SK-N-SH (cell line): ENCODE measurements around the gene MAP1LC3A. TPM values are rescaled to one million over a fixed set of nuclear protein-coding genes. Genes with fewer than 3 reads are reported as not detected.

Experiments
- CTCF ChIA-PET: fragments of 300-600, 350-600 bp; formaldehyde crosslinking; extraction: SDS; loops from one replicate; lab custom pipeline; 2021; lab: Yijun Ruan, JAX
- POLR2A ChIA-PET: fragments of 350-600 bp; sonication (Branson Sonifier 250); formaldehyde crosslinking; extraction: SDS; loops from one replicate; lab custom pipeline; 2020; ENCODE audit warnings: antibody characterized with exemption, inconsistent platforms; lab: Yijun Ruan, JAX
- DNase-seq: peaks from one replicate; pipeline ENCODE4 v3.0.0; 2012
- H2AFZ ChIP-seq: fragments of 200-600 bp; sonication (generic); 2 replicates; pipeline ENCODE4 v1.8.1; 2016; ENCODE audit warnings: antibody characterized with exemption, mild to moderate bottlenecking, low read depth
- H3F3A ChIP-seq: fragments of 200-600 bp; sonication (generic); replicated peaks from 2 replicates; pipeline ENCODE3; 2016; ENCODE audit warnings: antibody characterized with exemption, mild to moderate bottlenecking; ENCODE audit not compliant: insufficient read depth
- H3K27ac ChIP-seq, 2 experiments: fragments of 200-500 bp in 1 of 2; fragments of 200-600 bp in 1 of 2; sonication (Bioruptor generic) in 1 of 2; sonication (generic), shearing (Covaris generic) in 1 of 2; 2 replicates each; pipeline versions ENCODE4 v1.5.1 to v1.6.1; 2014 to 2016; ENCODE audit warnings: low read depth in 2 of 2, inconsistent platforms in 1 of 2, low read length in 1 of 2, mild to moderate bottlenecking in 1 of 2, mixed read lengths in 1 of 2
- H3K27me3 ChIP-seq: fragments of 200-600 bp; sonication (generic), shearing (Covaris generic); 2 replicates; pipeline ENCODE4 v1.6.1; 2016; ENCODE audit warnings: mixed run types; ENCODE audit not compliant: insufficient read depth
- H3K36me3 ChIP-seq, 2 experiments: fragments of 200-500 bp in 1 of 2; fragments of 200-600 bp in 1 of 2; sonication (Bioruptor generic) in 1 of 2; sonication (generic) in 1 of 2; replicated peaks in 1 of 2; 2 replicates each; pipeline versions ENCODE3 to v1.5.1; 2014 to 2016; ENCODE audit warnings: low read length in 1 of 2, mild to moderate bottlenecking in 1 of 2; ENCODE audit not compliant: insufficient read depth in 2 of 2, control insufficient read depth in 1 of 2
- H3K4me1 ChIP-seq, 2 experiments: fragments of 200-500 bp in 1 of 2; fragments of 200-600 bp in 1 of 2; sonication (Bioruptor generic) in 1 of 2; sonication (generic), shearing (Covaris generic) in 1 of 2; 2 replicates each; pipeline versions ENCODE4 v1.5.1 to v1.6.1; 2014 to 2016; ENCODE audit warnings: low read depth in 1 of 2, low read length in 1 of 2, mixed run types in 1 of 2; ENCODE audit not compliant: insufficient read depth in 2 of 2, control insufficient read depth in 1 of 2
- H3K4me2 ChIP-seq: fragments of 200-600 bp; sonication (generic), shearing (Covaris generic); 2 replicates; pipeline ENCODE4 v1.6.1; 2017; ENCODE audit warnings: mixed run types
- H3K4me3 ChIP-seq, 2 experiments: fragments of 200-500 bp in 1 of 2; fragments of 200-600 bp in 1 of 2; sonication (Bioruptor generic) in 1 of 2; sonication (generic), shearing (Covaris generic) in 1 of 2; 2 replicates each; pipeline versions ENCODE4 v1.5.1 to v1.8.1; 2014 to 2016; ENCODE audit warnings: low read depth in 2 of 2, inconsistent platforms in 1 of 2, low read length in 1 of 2, mild to moderate bottlenecking in 1 of 2, mixed read lengths in 1 of 2, moderate library complexity in 1 of 2
- H3K79me2 ChIP-seq: fragments of 200-600 bp; sonication (generic); 2 replicates; pipeline ENCODE4 v1.8.1; 2017; ENCODE audit warnings: mild to moderate bottlenecking; ENCODE audit not compliant: insufficient read depth
- H3K9ac ChIP-seq: fragments of 200-600 bp; sonication (generic); 2 replicates; pipeline ENCODE4 v1.6.1; 2017; ENCODE audit warnings: mixed run types
- H3K9me2 ChIP-seq: fragments of 200-600 bp; sonication (generic); 2 replicates; pipeline ENCODE4 v1.6.1; 2017; ENCODE audit warnings: mixed run types
- H3K9me3 ChIP-seq: fragments of 200-600 bp; sonication (generic); 2 replicates; pipeline ENCODE4 v1.6.1; 2017; ENCODE audit warnings: mixed run types, mild to moderate bottlenecking, moderate library complexity
- H4K20me1 ChIP-seq: fragments of 200-600 bp; sonication (generic); 2 replicates; pipeline ENCODE4 v1.6.1; 2017; ENCODE audit warnings: mild to moderate bottlenecking, mixed run types; ENCODE audit not compliant: insufficient read depth
- ELF1 ChIP-seq: IDR thresholded peaks from 2 replicates; pipeline ENCODE4 v1.4.0; 2012
- EZH2phosphoT487 ChIP-seq: fragments of 200-600 bp; sonication (generic); IDR thresholded peaks from 2 replicates; pipeline ENCODE4 v1.6.1; 2017; ENCODE audit warnings: low read depth, mixed run types, mild to moderate bottlenecking, antibody characterized with exemption, moderate library complexity, borderline replicate concordance
- FOXM1 ChIP-seq: IDR thresholded peaks from 2 replicates; pipeline ENCODE4 v1.4.0; 2012; ENCODE audit warnings: low read depth, mild to moderate bottlenecking
- GABPA ChIP-seq: IDR thresholded peaks from 2 replicates; pipeline ENCODE4 v1.4.0; 2012; ENCODE audit warnings: low read depth, mild to moderate bottlenecking
- JUND ChIP-seq: IDR thresholded peaks from 2 replicates; pipeline ENCODE4 v1.4.0; 2012
- MXI1 ChIP-seq: IDR thresholded peaks from 2 replicates; pipeline ENCODE4 v1.6.1; 2012; ENCODE audit warnings: mild to moderate bottlenecking, low read depth, low read length, improper control_type of control experiment
- NFIC ChIP-seq: IDR thresholded peaks from 2 replicates; pipeline ENCODE4 v1.4.0; 2012; ENCODE audit warnings: borderline replicate concordance
- NRF1 ChIP-seq: IDR thresholded peaks from 2 replicates; pipeline ENCODE4 v1.6.1; 2012; ENCODE audit warnings: low read depth, mild to moderate bottlenecking, low read length
- POLR2AphosphoS5 ChIP-seq: IDR thresholded peaks from 2 replicates; pipeline ENCODE4 v1.6.1; 2012; ENCODE audit warnings: low read depth, low read length
- RAD21 ChIP-seq: IDR thresholded peaks from 2 replicates; pipeline ENCODE4 v1.6.1; 2012; ENCODE audit warnings: mild to moderate bottlenecking, low read length
- RCOR1 ChIP-seq: fragments of 150-350 bp; IDR thresholded peaks from 2 replicates; pipeline ENCODE4 v1.6.1; 2017; ENCODE audit warnings: antibody characterized with exemption, low read length
- RXRA ChIP-seq: IDR thresholded peaks from 2 replicates; pipeline ENCODE4 v1.4.0; 2012; ENCODE audit warnings: low read depth, mild to moderate bottlenecking, borderline replicate concordance
- SIN3A ChIP-seq: IDR thresholded peaks from 2 replicates; pipeline ENCODE4 v1.6.1; 2012; ENCODE audit warnings: low read depth, mild to moderate bottlenecking, low read length, moderate library complexity, borderline replicate concordance
- SMC3 ChIP-seq: IDR thresholded peaks from 2 replicates; pipeline ENCODE4 v1.6.1; 2012; ENCODE audit warnings: low read depth, low read length, improper control_type of control experiment
- TCF12 ChIP-seq: IDR thresholded peaks from 2 replicates; pipeline ENCODE4 v1.4.0; 2012
- YY1 ChIP-seq: IDR thresholded peaks from 2 replicates; pipeline ENCODE4 v1.4.0; 2012; ENCODE audit warnings: low read depth, mild to moderate bottlenecking
- WGBS: methylation state at CpG from one replicate; pipeline ENCODE4 v1.1.6; 2017; ENCODE audit warnings: low lambda C conversion rate; 5-methylcytosine and 5-hydroxymethylcytosine counted together
- polyA plus RNA-seq, 3 experiments: library from polyadenylated mRNA; depleted of rRNA; stranded (reverse); fragments of >200 nt; gene quantifications; 2 replicates each; pipeline ENCODE4 v1.2.3, GENCODE V29; 2012
- TF ChIP-seq, protein P1 (sequence below): fragments of 150-350 bp; IDR thresholded peaks from 2 replicates; pipeline ENCODE4 v1.6.1; 2016; ENCODE audit warnings: mild to moderate bottlenecking, low read depth, low read length
- TF ChIP-seq, protein P2 (sequence below): IDR thresholded peaks from 2 replicates; pipeline ENCODE4 v1.6.1; 2012; ENCODE audit warnings: mild to moderate bottlenecking, low read depth, low read length, moderate library complexity
- TF ChIP-seq, protein P3 (sequence below): IDR thresholded peaks from 2 replicates; pipeline ENCODE4 v1.4.0; 2012; ENCODE audit warnings: low read depth, borderline replicate concordance

Gene MAP1LC3A
- polyA plus RNA-seq, 1 of the 3 experiments (the other 2 are of a cell fraction): 24.9 TPM

DNA sequence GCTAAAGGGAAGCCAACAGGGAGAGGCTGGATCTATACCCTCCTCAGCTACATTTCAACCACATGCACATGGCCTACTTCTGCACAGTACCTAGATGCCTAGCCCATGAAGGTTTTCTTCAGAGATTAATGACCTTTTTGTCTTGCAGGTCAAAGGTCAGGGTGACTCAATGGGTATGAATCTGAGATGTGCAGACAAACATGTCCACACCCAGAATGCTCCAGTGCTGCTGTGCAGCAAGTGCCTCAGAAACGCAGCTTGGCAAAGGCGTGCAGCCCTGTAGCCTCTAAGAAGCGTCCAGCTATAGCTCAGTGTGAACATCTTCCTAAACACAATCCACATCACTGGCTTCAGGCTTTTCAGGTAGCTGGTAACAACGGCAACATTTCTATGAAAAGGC, 24.4 kb downstream of the MAP1LC3A start:
- no peak overlapping the region for H3K4me3 ChIP-seq
- no peaks in the 10 kb centered on the region for H3K79me2 ChIP-seq
- no peaks in the 10 kb centered on the region for H4K20me1 ChIP-seq
- ChIA-PET POLR2A (interaction anchor here (1.0 kb wide), 1 partner anchor 25 kb away, joined by 5 read pairs; the partner anchor contains the start of gene MAP1LC3A), CTCF (interaction anchor here (0.9 to 1.2 kb wide), 3 partner anchors 122 to 326 kb away, joined by 3 to 4 read pairs (median 3); no protein-coding TSS in a partner anchor)
- no peak overlapping the region for H2AFZ ChIP-seq
- no peak overlapping the region for H3K4me2 ChIP-seq
- H3K27me3 ChIP-seq: no peaks in the 10 kb centered on the region
- H3K36me3 ChIP-seq: peaks cover 0 to 2% of the 10 kb centered on the region in 2 experiments
- WGBS: 84% methylated on average over 4 of the region's 4 CpGs
- H3K27ac ChIP-seq: no peak overlapping the region
- no peak for TF ChIP-seq NFIC
- TF ChIP-seq GABPA: no peak
- TF ChIP-seq ELF1: no peak
- H3K9ac ChIP-seq: no peak overlapping the region
- DNase-seq: no peak
- no peaks in the 10 kb centered on the region for H3F3A ChIP-seq
- no peaks in the 10 kb centered on the region for H3K9me3 ChIP-seq
- no peaks in the 10 kb centered on the region for H3K9me2 ChIP-seq
- peaks cover 0 to 15% of the 10 kb centered on the region in 2 experiments; a peak in 3 of 4 replicates for H3K4me1 ChIP-seq

DNA sequence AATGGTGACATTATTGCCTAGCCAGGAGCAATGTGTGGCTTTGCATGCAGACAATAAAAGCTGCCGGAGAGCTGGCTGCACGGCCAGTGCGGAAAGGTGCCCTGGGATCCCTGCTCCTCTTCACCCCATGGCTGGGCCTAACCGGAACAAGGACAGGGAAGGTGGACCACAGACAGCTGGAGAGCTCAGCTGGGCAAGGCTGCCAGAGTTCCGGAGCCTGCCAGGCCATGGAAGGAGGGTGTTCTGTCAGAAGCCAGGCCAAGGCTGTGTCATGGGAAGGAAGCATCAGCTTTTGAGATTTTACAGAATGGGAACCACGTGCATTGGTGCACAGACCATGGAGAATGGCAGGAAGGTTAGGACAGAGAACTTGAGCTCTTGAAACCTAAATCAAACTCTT, 25.0 kb downstream of the MAP1LC3A start:
- Histone ChIP-seq H3K4me1 (peaks cover 0 to 15% of the 10 kb centered on the region in 2 experiments; a peak in 3 of 4 replicates), H3K79me2 (no peaks in the 10 kb centered on the region), H3K27ac (no peak overlapping the region), H3K9me2 (no peaks in the 10 kb centered on the region), H3K4me3 (no peak overlapping the region), H3K4me2 (no peak overlapping the region), H3K9ac (no peak overlapping the region), H3F3A (no peaks in the 10 kb centered on the region), H3K36me3 (peaks cover 0 to 2% of the 10 kb centered on the region in 2 experiments), H3K9me3 (no peaks in the 10 kb centered on the region), H4K20me1 (no peaks in the 10 kb centered on the region), H2AFZ (no peak overlapping the region), H3K27me3 (no peaks in the 10 kb centered on the region)
- POLR2A ChIA-PET: no interaction called here
- CTCF ChIA-PET: interaction anchor here (0.8 to 1.2 kb wide), 3 partner anchors 19 to 271 kb away, joined by 3 to 4 read pairs (median 4); no protein-coding TSS in a partner anchor
- no peak for DNase-seq
- WGBS: 100% methylated on average over 6 of the region's 6 CpGs
- no peak for TF ChIP-seq RAD21
- no peak for TF ChIP-seq EZH2phosphoT487
- no peak for TF ChIP-seq JUND
- TF ChIP-seq, protein P1, sequence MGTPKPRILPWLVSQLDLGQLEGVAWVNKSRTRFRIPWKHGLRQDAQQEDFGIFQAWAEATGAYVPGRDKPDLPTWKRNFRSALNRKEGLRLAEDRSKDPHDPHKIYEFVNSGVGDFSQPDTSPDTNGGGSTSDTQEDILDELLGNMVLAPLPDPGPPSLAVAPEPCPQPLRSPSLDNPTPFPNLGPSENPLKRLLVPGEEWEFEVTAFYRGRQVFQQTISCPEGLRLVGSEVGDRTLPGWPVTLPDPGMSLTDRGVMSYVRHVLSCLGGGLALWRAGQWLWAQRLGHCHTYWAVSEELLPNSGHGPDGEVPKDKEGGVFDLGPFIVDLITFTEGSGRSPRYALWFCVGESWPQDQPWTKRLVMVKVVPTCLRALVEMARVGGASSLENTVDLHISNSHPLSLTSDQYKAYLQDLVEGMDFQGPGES: no peak
- no peak for TF ChIP-seq SMC3

DNA sequence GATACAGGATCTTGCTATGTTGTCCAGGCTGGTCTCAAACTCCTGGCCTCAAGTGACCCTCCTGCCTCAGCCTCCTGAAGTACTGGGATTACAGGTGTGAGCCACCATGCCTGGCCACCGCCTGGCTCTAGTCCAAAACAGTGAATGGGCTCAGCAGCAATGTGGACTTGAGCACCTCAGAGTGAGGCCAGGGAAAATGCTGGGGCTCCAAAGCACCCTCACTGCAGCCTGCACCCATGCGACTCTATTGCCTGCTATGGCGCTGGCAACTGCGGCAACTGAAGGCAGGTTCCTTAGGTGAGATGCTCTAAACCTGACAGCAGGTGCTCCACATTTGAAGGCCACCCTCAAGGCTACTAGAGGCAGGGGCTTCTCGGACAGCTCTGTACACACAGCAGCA, 26.5 kb downstream of the MAP1LC3A start:
- H3K27me3 ChIP-seq: no peaks in the 10 kb centered on the region
- peaks cover 0 to 10% of the 10 kb centered on the region in 2 experiments; a peak in 3 of 4 replicates for H3K4me1 ChIP-seq
- H4K20me1 ChIP-seq: no peaks in the 10 kb centered on the region
- H3K27ac ChIP-seq: no peak overlapping the region
- no peaks in the 10 kb centered on the region for H3K9me3 ChIP-seq
- ChIA-PET CTCF (interaction anchor here (1.3 kb wide), 1 partner anchor 14 kb away, joined by 4 read pairs; no protein-coding TSS in a partner anchor), POLR2A (no interaction called here)
- no peaks in the 10 kb centered on the region for H3K79me2 ChIP-seq
- H3K4me3 ChIP-seq: no peak overlapping the region
- DNase-seq: no peak
- peaks cover 0 to 2% of the 10 kb centered on the region in 2 experiments for H3K36me3 ChIP-seq
- H3K9ac ChIP-seq: no peak overlapping the region
- 100% methylated on average over 4 of the region's 5 CpGs for WGBS
- H3F3A ChIP-seq: no peaks in the 10 kb centered on the region
- no peaks in the 10 kb centered on the region for H3K9me2 ChIP-seq
- no peak overlapping the region for H2AFZ ChIP-seq
- no peak overlapping the region for H3K4me2 ChIP-seq
- TF ChIP-seq, protein P2, sequence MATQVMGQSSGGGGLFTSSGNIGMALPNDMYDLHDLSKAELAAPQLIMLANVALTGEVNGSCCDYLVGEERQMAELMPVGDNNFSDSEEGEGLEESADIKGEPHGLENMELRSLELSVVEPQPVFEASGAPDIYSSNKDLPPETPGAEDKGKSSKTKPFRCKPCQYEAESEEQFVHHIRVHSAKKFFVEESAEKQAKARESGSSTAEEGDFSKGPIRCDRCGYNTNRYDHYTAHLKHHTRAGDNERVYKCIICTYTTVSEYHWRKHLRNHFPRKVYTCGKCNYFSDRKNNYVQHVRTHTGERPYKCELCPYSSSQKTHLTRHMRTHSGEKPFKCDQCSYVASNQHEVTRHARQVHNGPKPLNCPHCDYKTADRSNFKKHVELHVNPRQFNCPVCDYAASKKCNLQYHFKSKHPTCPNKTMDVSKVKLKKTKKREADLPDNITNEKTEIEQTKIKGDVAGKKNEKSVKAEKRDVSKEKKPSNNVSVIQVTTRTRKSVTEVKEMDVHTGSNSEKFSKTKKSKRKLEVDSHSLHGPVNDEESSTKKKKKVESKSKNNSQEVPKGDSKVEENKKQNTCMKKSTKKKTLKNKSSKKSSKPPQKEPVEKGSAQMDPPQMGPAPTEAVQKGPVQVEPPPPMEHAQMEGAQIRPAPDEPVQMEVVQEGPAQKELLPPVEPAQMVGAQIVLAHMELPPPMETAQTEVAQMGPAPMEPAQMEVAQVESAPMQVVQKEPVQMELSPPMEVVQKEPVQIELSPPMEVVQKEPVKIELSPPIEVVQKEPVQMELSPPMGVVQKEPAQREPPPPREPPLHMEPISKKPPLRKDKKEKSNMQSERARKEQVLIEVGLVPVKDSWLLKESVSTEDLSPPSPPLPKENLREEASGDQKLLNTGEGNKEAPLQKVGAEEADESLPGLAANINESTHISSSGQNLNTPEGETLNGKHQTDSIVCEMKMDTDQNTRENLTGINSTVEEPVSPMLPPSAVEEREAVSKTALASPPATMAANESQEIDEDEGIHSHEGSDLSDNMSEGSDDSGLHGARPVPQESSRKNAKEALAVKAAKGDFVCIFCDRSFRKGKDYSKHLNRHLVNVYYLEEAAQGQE: no peak
- TF ChIP-seq POLR2AphosphoS5: no peak
- no peak for TF ChIP-seq MXI1
- TF ChIP-seq, protein P3, sequence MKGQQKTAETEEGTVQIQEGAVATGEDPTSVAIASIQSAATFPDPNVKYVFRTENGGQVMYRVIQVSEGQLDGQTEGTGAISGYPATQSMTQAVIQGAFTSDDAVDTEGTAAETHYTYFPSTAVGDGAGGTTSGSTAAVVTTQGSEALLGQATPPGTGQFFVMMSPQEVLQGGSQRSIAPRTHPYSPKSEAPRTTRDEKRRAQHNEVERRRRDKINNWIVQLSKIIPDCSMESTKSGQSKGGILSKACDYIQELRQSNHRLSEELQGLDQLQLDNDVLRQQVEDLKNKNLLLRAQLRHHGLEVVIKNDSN: no peak
- no peak for TF ChIP-seq EZH2phosphoT487
- no peak for TF ChIP-seq RXRA
- no peak for TF ChIP-seq TCF12
- no peak for TF ChIP-seq JUND
- no peak for TF ChIP-seq RCOR1
- no peak for TF ChIP-seq FOXM1
- TF ChIP-seq SIN3A: no peak
- TF ChIP-seq YY1: no peak
- no peak for TF ChIP-seq NRF1
